C4-2B (cell line): ENCODE results near the gene PEX5L.
"Not testable (repeated sequence)": the region's sequence is repeated elsewhere in the genome, so short reads cannot be mapped to it uniquely, and the experiment has no call there.

ENCODE experiments used
- H3K27ac ChIP-seq: fragments of 450-650 bp; 2 replicates; pipeline ENCODE4 v1.5.1; 2017
- CTCF ChIP-seq: fragments of 450-650 bp; conservative IDR thresholded peaks from 2 replicates; pipeline ENCODE4 v1.5.1; 2017; ENCODE audit warnings: mild to moderate bottlenecking
- ZFX ChIP-seq: fragments of 450-650 bp; IDR thresholded peaks from 2 replicates; pipeline ENCODE4 v1.6.1; 2017

Gene PEX5L

GRCh38 chr3:180011927-180012326 is 24.8 kb downstream of the PEX5L start:
- no peak overlapping the region for H3K27ac ChIP-seq
- TF ChIP-seq ZFX (no peak), CTCF (no peak)

DNA sequence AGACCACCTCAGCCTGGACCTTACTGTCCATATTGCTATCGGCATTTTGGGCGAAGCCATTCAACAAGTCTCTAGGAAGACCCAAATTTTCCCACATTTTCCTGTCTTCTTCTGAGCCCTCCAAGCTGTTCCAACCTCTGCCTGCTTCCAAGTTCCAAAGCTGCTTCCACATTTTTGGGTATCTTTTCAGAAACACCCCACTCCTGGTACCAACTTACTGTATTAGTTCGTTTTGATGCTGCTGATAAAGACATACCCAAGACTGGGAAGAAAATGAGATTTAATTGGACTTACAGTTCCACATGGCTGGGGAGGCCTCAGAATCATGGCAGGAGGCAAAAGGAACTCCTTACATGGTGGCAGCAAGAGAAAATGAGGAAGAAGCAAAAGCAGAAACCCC is 28.4 kb downstream of the PEX5L start:
- not testable (repeated sequence) for H3K27ac ChIP-seq

- no peak overlapping the region for H3K27ac ChIP-seq
- TF ChIP-seq CTCF: no peak
- TF ChIP-seq ZFX: no peak
Observed at GRCh38 chr3:180004542-180004941, 32.2 kb downstream of the PEX5L start.

GRCh38 chr3:180002006-180002405 is 34.7 kb downstream of the PEX5L start:
- TF ChIP-seq ZFX: no peak
- TF ChIP-seq CTCF: no peak
- no peak overlapping the region for H3K27ac ChIP-seq

DNA sequence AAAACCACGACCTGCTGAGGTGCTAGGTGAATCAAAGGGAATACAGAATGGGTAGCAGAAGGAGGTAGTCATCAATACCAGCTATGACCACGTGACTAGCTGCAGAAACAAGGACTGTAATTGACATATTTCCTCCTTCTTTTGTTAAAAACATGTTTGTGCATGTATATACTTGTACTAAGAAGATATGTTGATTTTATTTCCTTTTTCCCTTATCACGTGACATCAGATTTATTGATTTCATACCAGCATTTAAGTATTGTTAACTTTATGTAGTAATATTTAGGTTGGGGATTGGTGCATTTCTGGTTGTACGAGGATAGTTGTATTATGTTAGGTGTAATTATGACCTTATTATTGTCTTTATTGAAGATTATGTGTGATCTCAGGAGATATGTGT is 36.2 kb downstream of the PEX5L start:
- TF ChIP-seq ZFX: no peak
- TF ChIP-seq CTCF: no peak
- no peak overlapping the region for H3K27ac ChIP-seq

GRCh38 chr3:179995406-179995805 is 41.3 kb downstream of the PEX5L start:
- TF ChIP-seq ZFX (no peak), CTCF (no peak)
- H3K27ac ChIP-seq: no peak overlapping the region

- no peak for TF ChIP-seq ZFX
- no peak for TF ChIP-seq CTCF
- H3K27ac ChIP-seq: no peak overlapping the region
Observed at GRCh38 chr3:179991883-179992282, 44.9 kb downstream of the PEX5L start.

- H3K27ac ChIP-seq: no peak overlapping the region
- no peak for TF ChIP-seq ZFX
- TF ChIP-seq CTCF: no peak
Observed at GRCh38 chr3:179991104-179991503, 45.6 kb downstream of the PEX5L start.
